IPS DF 4.7 (cell line): ENCODE measurements around the gene MPP2.
"Not testable (repeated sequence)": the region's sequence is repeated elsewhere in the genome, so short reads cannot be mapped to it uniquely, and the experiment has no call there.

Source experiments
- DNase-seq: peaks from one replicate; pipeline ENCODE4 v3.0.0-alpha.2; 2013; ENCODE audit warnings: low spot score; ENCODE audit errors: extremely low read depth

The MPP2 gene

GRCh38 chr17:43931062-43931571 is 23.8 kb upstream of the MPP2 start:
- no peak for DNase-seq

- DNase-seq: no peak
Measured at GRCh38 chr17:43928609-43929008, 21.3 kb upstream of the MPP2 start.

- not testable (repeated sequence) for DNase-seq
Measured at GRCh38 chr17:43927929-43928328, 20.6 kb upstream of the MPP2 start.

GRCh38 chr17:43927060-43927864 is 19.9 kb upstream of the MPP2 start:
- no peak for DNase-seq

- DNase-seq: no peak
Measured at GRCh38 chr17:43924558-43924957, 17.2 kb upstream of the MPP2 start.

- DNase-seq: no peak
Measured at GRCh38 chr17:43920500-43921095, 13.3 kb upstream of the MPP2 start.

GRCh38 chr17:43918026-43918389 is 10.7 kb upstream of the MPP2 start:
- no peak for DNase-seq

- DNase-seq: no peak
Measured at GRCh38 chr17:43917348-43918025, 10.2 kb upstream of the MPP2 start.

- no peak for DNase-seq
Measured at GRCh38 chr17:43917016-43917347, 9.6 kb upstream of the MPP2 start.

- no peak for DNase-seq
Measured at GRCh38 chr17:43916385-43916784, 9.0 kb upstream of the MPP2 start.

- DNase-seq: no peak
Measured at GRCh38 chr17:43915559-43915958, 8.2 kb upstream of the MPP2 start.

GRCh38 chr17:43914451-43914850 is 7.1 kb upstream of the MPP2 start:
- no peak for DNase-seq

- DNase-seq: no peak
Measured at GRCh38 chr17:43913584-43913983, 6.2 kb upstream of the MPP2 start.

GRCh38 chr17:43912635-43913304 is 5.4 kb upstream of the MPP2 start:
- DNase-seq: no peak

GRCh38 chr17:43911904-43912303 is 4.6 kb upstream of the MPP2 start:
- no peak for DNase-seq

GRCh38 chr17:43909537-43910231 is 2.3 kb upstream of the MPP2 start:
- DNase-seq: no peak

GRCh38 chr17:43907998-43908721 is 824 bp upstream of the MPP2 start:
- no peak for DNase-seq

- DNase-seq: no peak
Measured at GRCh38 chr17:43906951-43907424, 348 bp downstream of the MPP2 start.

- DNase-seq: no peak
Measured at GRCh38 chr17:43905985-43906852, 1.1 kb downstream of the MPP2 start.
